Erythroblast (primary cell): ENCODE data around the gene MEGF11.

Experiments used
- GATA1 ChIP-seq: IDR thresholded peaks from 2 replicates; pipeline ENCODE4 v1.6.1; 2011; ENCODE audit warnings: low read depth, mild to moderate bottlenecking, control low read depth, low read length, moderate library complexity
- POLR2A ChIP-seq: IDR thresholded peaks from 2 replicates; pipeline ENCODE4 v1.6.1; 2011; ENCODE audit warnings: mild to moderate bottlenecking, low read length

GRCh38 chr15:65960586-65960985 is 293.0 kb downstream of the MEGF11 start:
- no peak for TF ChIP-seq POLR2A
- TF ChIP-seq GATA1 = no peak
